NOMO-1 treated with DMSO at 0.1 percent for 48 hours (cell line): ENCODE measurements around the gene MGRN1.
A peak's percentile ranks its signal among the peaks of the same experiment; 100 is the strongest.
"Not testable (repeated sequence)": the region's sequence is repeated elsewhere in the genome, so short reads cannot be mapped to it uniquely, and the experiment has no call there.

ENCODE experiments used
- DNase-seq: peaks from one replicate; lab custom pipeline; 2025; ENCODE audit not compliant: unreplicated experiment; lab: John Stamatoyannopoulos, UW

The MGRN1 gene

GRCh38 chr16:4728676-4729075 is 104.0 kb downstream of the MGRN1 start:
- DNase-seq, result no peak

DNA sequence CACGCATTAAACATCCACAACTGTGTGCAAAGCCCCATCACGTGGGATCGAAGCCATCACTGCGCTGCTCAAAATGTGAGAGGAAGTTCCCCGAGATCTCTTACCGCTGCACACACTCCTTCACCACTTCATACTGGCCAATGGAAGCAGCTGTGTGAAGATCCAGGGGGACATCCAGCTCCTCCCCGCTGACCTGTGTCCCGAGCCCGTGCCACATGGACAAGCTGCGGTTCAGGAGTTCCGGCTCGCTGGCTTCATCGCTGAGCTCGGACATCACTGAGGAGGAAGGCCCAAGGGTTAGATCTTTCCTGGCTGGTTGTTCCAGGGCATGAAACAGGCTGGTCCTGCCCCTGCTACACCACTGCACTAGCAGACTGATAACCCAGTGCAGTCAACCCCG is 105.2 kb downstream of the MGRN1 start:
- DNase-seq, result no peak

DNA sequence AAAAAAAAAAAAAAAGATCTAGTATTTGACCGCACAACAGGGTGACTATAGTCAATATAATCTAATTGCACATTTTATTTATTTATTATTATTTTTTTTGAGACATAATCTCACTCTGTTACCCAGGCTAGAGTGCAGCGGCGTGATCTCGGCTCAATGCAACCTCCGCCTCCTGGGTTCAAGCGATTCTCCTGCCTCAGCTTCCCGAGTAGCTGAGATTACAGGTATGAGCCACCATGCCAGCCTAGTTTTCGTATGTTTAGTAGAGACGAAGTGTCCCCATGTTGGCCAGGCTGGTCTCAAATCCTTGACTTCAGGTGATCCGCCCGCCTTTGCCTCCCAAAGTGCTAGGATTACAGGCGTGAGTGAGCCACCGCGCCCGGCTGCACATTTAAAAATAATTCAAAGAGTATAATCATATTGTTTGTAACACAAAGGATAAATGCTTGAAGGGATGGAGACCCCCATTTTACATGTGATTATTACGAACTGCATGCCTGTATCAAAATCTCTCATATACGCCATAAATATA is 108.7 kb downstream of the MGRN1 start:
- no peak for DNase-seq

DNA sequence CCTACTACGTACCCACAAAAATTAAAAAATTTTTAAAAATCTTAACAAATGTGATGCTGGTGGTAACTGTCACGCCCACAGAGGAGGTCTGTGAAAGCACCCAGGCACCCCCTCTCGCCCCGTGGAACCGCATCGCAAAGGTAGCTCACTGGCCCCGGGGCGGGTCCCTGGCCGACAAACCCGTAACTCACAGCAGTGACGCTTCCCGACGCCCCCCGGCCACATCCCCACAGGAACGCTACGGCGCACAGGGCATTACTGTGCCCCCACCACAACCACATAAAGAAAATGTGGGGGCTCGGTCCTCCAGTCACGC is 109.1 kb downstream of the MGRN1 start:
- no peak for DNase-seq

GRCh38 chr16:4734063-4734729 is 109.6 kb downstream of the MGRN1 start, which contains the start of the genes ANKS3 and DNAAF8:
Gene ANKS3 (minus strand): TSS chr16:4734271. CDS start chr16:4730149, 4,122 bp downstream.
Gene DNAAF8 (plus strand): TSS chr16:4734537. CDS start chr16:4736515, 1,978 bp downstream.
- DNase-seq, result peak; percentile 93

DNA sequence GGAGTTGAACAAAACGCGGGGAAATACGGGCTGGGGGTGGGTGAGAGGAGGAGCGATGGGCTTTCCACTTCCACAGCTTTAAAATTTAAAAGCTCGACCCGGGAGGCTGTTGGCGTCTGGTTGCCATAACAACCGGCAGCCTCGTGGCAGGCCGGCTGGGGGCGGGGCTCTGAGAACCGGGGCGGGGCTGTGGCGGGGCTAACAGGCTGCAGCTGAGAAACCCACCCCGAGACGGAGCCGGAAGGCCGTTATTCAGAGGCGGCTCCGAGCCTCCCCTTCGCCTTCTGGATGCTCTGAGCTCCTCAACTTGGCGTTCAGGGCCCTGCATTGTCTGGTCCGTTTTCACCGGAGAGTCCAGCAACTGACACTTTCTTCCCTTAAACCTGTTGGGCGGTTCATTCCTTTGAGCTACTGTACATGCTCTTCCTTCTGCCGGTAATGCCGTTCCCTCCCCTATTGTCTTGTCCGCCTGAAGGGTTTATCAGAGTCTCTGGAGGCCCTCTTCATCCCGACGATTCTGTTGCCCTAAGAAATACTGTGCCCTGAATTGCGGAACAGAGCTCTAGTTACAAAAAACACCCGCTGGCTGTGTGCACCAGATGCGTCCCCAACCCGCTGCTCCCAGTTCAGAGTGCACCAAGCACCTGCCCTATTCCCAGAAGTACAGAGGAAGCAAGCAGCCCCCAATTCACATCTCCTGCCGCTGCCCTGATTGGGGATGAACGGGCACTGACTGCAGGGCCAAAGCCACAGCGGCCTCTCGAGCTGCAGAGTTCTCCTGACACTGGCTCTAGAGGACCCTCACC is 110.3 kb downstream of the MGRN1 start:
- peak; percentile 70 for DNase-seq

DNA sequence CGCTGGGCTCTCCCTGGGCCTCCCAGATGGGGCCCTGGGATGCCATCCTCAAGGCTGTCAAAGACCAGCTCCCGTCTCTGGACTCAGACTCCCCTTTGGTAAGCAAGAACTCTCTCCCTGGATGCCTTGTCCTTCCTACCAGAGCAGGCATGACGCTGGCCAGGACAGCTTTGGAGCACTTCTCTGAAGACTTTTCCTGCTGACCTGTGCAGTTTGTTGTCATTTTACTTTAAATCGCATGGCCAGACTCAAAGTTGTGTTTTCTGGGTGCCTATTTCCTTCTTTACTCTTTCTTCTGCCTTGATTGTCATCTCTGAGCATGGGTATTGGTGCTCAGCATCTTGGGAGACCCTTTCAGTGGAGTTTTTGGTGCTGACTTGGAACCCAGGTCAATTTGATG is 111.9 kb downstream of the MGRN1 start:
- DNase-seq, result no peak

- DNase-seq, result no peak
These were observed 112.9 kb downstream of the MGRN1 start for GRCh38 chr16:4737545-4737944.

DNA sequence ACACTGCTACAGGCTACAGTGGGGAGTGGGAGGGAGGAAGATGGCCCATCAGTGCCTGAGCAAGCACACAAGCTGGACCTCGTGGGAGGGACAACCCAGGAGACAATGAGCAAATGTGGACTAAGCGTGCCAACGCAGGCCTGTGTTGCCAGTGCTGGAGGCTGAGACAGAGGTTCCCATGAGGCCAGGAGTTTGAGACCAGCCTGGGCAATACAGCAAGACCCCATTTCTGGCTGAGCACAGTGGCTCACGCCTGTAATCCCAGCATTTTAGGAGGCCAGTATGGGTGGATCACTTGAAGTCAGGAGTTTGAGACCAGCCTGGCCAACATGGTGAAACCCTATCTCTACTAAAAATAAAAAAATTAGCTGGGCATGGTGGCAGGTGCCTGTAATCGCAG is 113.7 kb downstream of the MGRN1 start:
- DNase-seq, result not testable (repeated sequence)
